GM21737 (cell line): ENCODE results near the gene MTRF1L.
"Not testable (repeated sequence)": the region's sequence is repeated elsewhere in the genome, so short reads cannot be mapped to it uniquely, and the experiment has no call there.

Experiments used
- ATAC-seq: cut with Tn5 transposase; IDR thresholded peaks from one replicate; pipeline ENCODE4 v1.9.1; 2021; ENCODE audit warnings: mild to moderate bottlenecking, moderate library complexity; ENCODE audit not compliant: unreplicated experiment

Gene MTRF1L

DNA sequence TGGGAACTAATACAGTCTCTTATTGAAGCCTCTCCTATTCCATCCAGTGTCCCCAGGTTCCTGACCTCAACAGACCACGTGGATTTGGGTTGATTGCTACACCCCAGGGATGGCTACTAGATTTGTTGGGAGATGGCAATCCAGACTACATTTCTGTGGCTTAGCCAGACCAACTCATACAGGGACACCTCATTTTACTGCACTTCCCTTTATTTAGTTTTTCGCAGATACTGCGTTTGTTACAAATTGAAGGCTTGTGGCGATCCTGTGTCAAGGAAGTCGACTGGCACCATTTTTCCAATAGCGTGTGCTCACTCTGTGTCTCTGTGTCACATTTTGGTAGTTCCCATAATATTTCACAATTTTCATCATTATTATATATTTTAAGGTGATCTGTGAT, 10.3 kb upstream of the MTRF1L start:
- ATAC-seq = no peak

DNA sequence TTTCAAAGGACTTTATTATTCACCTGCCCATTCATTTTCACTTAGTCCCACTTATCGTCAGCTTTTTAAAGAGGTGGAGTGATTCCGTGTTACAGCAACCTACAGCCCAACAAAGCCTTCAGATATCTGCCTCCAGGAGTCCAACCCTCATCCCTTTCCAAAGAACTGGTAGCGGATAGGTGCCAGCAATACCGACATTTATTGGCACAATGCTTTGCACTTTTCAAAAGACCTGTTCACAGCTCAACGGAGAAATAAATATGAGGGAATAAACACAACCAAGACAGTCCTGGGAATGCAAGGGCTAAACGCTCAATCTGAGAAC, 819 bp upstream of the MTRF1L start:
- peak; percentile 1 for ATAC-seq

DNA sequence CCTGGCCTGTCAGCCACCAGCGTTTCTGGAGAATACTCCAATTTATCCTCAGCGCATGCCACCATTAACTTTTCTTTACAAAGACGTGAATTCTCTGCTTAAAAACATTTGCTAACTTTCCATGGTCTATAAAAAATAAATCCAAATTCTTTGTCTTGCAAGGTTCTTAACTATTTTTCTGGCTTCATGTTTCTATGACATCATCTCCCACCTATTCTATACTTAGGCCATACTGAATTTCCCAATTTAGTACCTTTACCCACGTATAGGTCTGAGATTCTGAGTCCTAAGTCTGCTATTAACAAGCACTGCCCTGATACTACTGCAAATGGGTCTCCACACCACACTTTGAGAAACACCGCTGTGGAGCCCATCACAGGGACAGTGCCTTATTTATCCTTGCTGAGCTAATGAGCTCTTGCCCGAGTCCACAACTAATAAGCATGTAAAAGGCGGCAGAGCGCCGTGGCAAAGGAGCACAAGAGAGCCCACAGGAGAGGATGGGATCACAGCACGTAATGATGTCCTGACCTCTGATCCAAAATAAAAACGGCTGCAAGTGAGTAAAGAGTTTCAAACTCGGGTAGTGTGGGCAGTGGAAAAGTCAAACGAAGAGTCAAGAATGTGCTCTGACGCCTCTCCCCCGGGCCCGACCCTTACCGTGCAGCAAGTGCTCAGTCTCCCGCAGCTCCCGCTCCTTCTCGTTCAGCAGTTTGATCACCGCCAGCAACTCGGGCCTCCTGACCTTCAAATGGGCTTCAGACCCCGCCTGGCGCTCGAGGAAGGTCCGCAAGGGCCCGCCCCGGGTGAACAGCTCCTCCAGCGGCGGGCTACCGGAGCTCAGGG, 519 bp downstream of the MTRF1L start:
- peak; percentile 14 for ATAC-seq

DNA sequence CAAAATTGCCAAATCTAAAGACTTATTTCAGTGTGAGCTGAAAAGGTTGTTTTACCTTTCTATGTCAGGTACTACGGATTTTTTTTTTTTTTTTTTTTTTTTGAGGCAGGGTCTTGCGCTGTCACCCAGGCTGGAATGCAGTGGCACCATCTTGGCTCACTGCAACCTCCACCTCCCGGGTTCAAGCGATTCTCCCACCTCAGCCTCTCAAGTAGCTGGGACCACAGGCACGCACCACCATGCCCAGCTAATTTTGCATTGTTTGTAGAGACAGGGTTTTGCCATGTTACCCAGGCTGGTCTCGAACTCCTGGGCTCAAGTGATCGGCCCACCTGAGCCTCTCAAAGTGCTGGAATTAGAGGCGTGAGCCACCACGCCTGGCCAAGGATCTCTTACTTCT, 1.7 kb downstream of the MTRF1L start:
- ATAC-seq = not testable (repeated sequence)

DNA sequence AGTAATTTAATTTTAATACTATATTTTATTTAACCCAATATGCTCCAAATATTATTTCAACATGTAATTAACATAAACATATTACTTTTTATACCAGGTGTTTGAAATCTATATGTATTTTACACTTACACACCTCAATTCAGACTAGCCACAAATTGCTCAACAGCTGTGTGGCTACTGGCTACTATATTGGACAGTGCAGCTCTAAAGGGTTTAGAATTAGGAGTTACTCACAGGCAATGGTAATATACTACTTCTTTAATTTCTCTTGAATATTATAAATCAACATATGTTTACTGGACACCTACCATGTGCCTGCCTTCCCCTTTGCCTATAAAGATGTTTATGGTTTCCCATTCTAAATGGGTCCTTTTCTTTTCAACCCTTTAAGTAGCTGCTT, 2.3 kb downstream of the MTRF1L start:
- no peak for ATAC-seq

DNA sequence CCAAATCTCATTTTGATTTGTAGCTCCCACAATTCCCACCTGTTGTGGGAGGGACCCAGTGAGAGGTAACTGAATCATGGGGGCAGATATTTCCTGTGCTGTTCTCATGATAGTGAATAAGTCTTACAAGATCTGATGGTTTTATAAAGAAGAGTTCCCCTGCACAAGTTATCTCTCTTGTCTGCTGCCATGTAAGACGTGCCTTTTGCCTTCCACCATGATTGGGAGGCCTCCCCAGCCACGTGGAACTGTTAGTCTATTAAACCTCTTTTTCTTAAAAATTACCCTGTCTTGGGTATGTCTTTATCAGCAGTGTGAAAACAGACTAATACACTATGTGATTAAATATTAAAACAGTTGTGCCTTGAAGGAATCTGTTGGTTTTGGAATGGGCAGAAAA, 3.0 kb downstream of the MTRF1L start:
- ATAC-seq = not testable (repeated sequence)

DNA sequence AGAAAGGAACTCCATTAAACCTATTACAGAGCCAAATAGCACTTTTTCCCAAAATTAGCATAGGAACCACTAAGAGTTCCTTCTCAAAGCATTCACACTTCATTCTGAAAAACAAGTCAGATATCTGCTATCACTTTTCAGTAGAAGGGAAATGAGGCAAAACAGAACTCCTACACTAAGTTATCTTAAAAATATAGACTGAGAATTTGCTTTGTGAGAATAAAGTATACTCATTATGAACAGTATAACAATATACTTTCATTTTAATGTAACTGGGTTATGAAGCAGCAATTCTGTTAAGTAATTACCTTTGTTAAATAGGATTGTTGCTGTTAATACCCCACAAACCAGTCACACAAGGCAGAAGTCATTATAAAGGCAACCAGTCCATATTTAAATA, 8.7 kb downstream of the MTRF1L start:
- ATAC-seq = no peak

DNA sequence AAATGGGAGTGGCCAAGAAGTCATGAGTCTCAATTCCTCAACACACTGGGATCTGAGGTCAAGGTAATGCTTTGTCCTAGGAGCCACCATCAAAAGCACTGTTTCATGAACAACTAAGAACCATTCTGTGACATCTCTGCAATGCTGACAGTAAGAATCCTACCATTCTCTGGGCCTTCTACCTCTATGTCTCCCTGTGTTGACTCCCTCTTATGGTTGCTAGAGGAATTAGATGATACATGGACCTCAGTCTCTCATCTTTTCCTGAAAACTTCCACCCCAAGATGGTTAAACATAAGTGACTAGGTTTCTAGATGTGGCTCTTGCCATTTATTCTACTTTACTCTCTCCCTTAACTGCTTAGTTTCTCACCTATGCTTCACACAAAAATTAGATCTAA, 9.1 kb downstream of the MTRF1L start:
- no peak for ATAC-seq

DNA sequence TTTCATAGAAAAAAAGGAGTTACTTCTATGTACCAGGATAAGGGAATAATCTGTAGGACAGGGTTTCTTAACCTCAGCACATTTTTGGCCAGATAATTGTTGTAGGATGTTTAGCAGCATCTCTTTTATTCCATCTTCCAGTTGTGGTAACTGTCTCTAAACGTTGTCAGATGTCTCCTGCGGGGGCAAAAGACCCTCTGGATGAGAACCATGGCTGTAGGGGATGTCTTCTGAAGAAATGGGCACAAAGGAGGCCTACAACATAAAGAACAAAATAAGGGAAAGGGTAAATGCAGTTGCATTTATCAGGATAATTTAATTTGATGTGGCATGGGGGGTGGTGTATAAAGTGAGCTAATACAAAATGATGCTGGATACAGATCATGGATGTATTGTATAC, 15.5 kb downstream of the MTRF1L start:
- no peak for ATAC-seq

DNA sequence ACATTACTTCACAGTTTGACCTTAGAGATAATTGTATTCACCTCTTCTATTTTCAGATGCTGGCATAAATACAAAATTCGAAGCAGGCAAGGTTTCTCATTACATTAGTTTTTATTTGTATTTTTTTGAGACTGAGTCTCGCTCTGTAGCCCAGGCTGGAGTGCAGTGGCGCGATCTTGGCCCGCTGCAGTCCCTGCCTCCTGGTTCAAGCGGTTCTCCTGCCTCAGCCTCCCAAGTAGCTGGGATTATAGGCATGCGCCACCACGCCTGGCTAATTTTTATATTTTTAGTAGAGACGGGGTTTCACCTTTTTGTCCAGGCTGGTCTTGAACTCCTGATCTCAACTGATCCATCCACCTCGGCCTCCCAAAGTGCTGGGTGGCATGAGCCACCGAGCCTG, 17.2 kb downstream of the MTRF1L start:
- not testable (repeated sequence) for ATAC-seq

DNA sequence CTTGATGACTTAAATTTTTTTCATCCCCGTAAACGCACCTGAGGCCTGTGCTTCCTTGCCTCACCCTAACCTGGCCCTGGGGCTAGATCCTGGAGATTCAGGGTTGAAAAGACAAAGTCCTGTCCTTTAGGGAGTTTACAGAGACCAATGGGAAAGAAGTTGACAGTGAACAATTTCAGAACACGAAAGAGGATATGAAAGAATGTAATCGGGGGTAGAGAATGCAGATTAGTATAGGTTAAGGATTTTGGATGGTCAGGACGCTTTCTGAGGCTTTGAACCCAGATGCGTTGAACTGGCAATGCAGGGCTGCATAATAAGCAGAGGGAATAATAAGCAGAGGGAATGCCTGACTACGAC, 18.0 kb downstream of the MTRF1L start:
- ATAC-seq = peak; percentile 28

DNA sequence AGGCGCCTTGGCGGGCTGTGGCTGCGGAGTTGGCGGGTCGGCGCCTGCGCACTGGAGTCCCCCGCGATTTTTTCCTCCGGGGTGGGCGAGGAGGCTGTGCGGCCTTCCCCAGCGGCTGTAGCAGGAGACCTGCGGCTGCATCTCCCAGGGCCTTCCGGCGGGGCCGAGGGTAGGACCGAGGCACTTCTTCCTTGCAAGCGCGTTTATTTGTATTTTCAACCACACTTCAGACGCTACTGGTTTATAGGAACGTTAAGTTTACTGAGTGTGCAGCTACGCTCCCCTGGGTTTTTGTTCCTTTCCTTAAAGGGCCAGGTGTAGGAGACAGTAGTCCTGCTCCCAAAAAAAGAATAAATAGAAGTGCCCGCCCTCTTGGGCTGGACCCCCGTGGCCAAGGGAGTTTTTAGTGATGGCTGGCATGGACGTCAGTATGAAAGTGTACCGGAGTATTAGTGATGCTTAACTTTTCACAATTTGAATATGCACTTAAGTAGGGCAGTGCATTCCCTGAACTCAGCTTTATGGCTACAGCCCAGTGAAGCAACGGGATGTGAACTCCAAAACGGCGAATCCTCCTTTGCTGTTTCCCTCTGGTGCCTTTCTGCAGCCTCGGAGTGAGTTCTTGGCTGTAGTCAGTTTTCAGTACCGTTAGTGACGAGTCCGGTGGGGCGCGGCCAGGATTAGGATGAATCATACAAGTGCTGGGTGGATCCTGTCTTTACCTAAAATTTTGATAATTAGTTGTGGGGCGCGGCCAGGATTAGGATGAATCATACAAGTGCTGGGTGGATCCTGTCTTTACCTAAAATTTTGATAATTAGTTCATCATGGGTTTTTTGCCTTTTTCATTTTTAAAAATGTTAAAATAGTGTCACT, 18.6 kb downstream of the MTRF1L start:
- peak; percentile 19 for ATAC-seq

DNA sequence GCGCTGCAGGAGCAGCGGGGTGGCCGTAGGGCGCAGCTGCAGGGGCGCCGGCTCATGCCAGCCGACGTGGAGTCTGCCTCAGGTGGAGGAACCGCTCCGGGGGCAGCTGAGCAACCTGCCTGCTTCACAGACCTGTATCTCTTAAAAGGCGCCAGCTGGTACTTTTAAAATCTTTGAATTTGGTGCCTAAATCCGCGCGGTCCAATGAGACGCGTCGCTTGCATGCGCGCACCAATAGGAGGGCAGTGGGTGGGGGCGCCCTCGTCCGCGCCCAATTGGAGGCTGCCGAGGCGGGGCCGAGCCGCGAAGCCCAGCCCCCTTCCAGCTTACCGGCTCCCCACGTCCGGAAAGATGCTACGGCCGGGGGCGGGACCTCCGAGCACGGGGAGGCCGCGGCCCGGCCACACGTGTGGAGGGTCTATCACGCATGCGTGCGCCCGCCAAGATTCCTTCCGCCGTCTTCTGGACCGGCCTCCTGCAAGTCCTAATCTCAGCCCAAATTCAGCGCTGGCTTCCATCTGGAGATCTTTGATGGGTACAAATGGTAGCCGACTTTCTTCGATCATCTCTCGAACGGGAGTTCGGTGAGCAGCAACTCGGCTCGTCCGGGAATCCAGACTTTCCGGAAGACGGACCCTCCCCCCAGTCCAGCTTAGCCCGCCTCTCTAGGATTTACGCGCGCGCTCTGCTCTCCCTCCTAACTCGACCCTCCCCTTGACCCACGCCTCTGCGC, 19.4 kb downstream of the MTRF1L start, which contains the start of gene FBXO5:
FBXO5 (minus strand) TSS at position 138 of the 733 bp plus-strand sequence; CDS start at position 56, 82 bp downstream.
- peak; percentile 83 for ATAC-seq

DNA sequence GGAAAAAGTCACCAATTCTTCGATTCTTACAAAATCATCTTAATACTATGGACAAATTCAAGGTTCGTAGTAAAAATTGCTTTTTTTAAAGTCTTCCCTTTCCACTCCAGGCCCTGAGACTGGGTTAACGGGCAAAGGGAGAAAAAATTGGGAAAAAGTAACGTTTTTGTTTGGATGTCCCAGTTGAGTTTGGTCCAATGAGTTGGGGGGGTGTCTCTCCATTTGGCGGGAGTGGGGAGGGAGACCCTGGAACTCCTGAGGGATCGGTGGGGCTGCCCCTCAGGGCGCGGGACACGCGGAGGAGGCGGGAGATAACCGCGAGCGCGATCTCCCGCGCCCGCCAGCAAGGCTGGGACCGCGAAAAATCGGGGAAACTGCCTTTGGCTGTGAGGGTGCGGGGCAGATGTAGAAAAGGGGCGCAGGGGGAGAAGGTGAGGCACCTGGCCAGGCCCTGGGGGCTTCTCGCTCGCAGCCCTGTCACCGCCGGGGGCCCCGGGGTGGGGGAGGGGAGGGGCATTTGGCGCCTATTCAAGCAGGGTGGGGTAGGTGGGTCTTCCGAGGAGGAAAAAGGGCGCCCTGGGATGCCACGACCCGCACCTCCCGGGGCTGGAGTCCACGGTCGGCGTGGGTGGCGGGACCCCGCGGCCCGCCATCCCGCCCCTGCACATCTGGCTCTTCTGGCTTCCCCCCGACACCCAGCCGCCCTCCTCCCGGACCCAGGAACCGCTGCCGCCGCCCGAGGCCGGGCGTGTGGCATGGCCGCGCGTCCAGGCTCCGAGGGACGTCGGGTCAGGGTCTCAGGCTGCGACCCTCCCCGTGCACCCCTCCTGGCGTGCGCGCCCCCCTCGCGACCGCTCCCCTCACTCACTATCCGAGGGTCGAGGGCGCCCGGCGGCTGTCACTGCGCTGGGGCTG, 20.3 kb downstream of the MTRF1L start:
- ATAC-seq = peak; percentile 5

DNA sequence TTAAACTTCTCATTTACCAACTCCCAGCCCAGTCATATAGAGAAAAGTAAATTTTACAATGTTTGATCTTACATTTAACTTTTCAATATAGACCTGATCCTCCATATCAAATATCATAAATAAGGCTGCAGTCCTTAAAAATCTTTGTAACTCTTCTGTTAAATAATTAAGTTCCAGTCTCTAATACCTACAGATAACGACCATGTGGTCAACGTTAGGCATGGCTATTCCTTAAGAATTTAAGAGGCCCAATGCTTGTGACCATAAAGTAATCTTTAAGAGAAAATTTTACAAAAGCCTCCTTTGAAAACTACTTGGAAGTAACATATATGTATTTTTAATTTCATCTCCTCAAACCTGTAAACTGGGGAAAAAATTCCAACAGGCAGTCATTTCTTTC, 21.3 kb downstream of the MTRF1L start:
- no peak for ATAC-seq

DNA sequence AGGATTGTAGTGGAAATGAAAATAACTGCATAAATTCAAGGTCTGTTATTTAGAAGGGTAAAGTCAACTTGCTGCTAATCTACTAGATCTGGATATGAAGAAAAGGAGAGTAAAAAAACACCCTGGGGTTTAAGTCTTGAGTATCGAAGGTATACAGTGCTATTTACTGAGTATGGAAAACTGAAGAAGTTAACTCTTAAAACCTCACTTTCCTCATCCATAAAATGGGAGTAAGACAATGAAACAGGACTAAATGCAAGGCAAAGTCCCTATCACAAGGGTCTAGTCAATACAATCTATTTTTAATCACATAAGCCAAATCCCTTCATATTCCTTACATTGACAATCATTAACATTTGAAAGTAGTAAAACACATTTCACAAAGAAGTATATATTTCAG, 21.9 kb downstream of the MTRF1L start:
- no peak for ATAC-seq

DNA sequence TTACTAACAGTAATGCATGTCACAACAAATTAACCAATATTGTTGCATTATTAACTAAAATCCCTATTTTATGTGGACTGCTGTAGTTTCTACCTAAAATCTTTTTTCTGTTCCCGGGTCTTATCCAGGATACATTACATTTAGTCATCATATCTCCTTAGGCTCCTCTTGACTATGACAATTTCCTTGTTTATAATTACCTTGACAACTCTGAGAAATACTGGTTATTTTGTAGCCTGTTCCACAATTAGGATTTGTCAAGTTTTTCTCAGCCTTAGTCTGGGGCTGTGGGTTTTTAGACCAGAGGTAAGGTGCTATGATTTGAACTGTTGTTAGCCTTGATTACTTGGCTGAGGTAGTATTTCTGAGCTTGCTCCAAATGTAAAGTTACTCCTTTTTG, 23.4 kb downstream of the MTRF1L start:
- ATAC-seq = no peak

DNA sequence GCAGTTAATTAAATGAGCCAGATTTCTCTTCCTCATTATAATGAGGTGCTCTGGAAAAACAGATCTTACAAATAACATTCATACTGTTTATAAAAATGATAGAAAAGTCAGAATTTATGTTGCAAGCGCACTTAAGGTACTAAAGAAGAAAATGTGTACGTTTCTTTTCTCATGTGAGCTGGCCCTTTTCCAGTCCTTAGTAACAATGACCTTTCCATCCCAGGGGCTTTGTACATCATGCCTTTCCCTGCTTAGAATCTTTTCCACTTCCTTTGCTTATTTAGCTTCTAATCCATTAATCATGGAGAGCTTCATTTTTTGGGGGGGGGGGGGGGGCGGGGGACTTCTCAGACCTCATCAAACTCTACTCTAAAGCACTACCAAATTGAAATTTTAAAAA, 24.5 kb downstream of the MTRF1L start:
- ATAC-seq = no peak

DNA sequence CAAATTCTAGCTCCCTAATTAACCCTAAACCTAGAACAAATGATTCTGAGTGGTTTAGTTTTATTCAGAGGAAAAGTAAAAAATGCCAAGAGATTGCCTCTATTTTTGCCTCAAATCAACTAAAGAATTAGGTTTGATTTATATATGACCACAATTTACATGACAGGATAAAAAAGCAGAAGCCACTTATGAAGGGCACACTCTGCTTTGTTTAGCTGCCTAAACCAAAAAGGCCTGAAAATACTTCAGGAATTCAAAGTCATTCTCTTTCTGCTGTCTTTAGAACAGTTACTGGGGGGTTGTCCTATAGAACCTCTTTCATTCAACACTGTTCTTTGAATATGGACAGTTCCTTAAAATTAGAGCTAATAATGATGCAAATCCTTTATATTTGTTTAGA, 25.0 kb downstream of the MTRF1L start:
- no peak for ATAC-seq

DNA sequence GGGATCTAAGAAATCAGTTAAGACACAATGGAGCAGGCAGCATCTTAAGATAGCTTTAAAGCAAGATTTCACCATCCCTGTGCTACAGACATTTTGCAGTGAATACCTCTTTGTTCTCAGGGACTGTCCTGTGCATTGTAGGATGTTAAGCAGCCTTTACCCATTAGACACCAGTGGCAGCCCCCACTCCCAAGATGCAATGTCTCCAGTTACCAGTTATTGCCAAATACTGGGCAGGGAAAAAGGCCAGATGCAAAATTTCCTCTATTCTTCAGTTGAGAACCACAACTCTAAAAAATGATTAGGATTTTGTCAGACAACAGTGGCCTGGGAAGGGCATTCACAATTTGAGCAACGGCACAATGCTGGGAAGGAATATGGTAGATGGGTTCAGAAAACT, 25.8 kb downstream of the MTRF1L start:
- ATAC-seq = no peak
